ENCODE measurements around the gene ACAP1.

- no peak for TF ChIP-seq EP300 (IDR thresholded peaks at IDR 0.05; ENCODE audit: borderline replicate concordance)
- TF ChIP-seq CEBPB (IDR thresholded peaks at IDR 0.05): no peak
- TF ChIP-seq TAF1 (IDR thresholded peaks at IDR 0.05; ENCODE audit: low read depth): 0 out of 2 replicates have a peak, but pooled peaks have one; percentile 30
- TF ChIP-seq RAD21 (IDR thresholded peaks at IDR 0.05; ENCODE audit: low read depth): no peak
- no peak for TF ChIP-seq YY1 (IDR thresholded peaks at IDR 0.05; ENCODE audit: low read depth)
- TF ChIP-seq USF1 (IDR thresholded peaks at IDR 0.05): no peak
- no peak for TF ChIP-seq TEAD4 (IDR thresholded peaks at IDR 0.05)
- TF ChIP-seq CREB1 (IDR thresholded peaks at IDR 0.05; ENCODE audit: low read depth): no peak
- TF ChIP-seq REST (IDR thresholded peaks at IDR 0.05; ENCODE audit: low read depth): no peak
- no peak for TF ChIP-seq ZBTB7A (IDR thresholded peaks at IDR 0.05; ENCODE audit: low read depth)
- peak; percentile 62; the same call in 1 of the 2 replicates for TF ChIP-seq NFIC (IDR thresholded peaks at IDR 0.05)
- peak; percentile 88 for TF ChIP-seq MAX (IDR thresholded peaks at IDR 0.05)
- TF ChIP-seq EGR1 (IDR thresholded peaks at IDR 0.05): no peak
- TF ChIP-seq TCF12 (IDR thresholded peaks at IDR 0.05; ENCODE audit: low read depth): no peak
These were observed 28.4 kb upstream of the ACAP1 start for GRCh38 chr17:7307686-7308624.
